HL-60/S4 treated with phorbol 12-myristate 13-acetate at 8.2 ng/mL for 4 days and 3 days (cell line): ENCODE measurements around the gene MAST2.
"Not testable (repeated sequence)": the region's sequence is repeated elsewhere in the genome, so short reads cannot be mapped to it uniquely, and the experiment has no call there.

ENCODE experiments used
- in situ Hi-C: fragments of 300-500 bp; cut with MboI; formaldehyde crosslinking; loops from 2 replicates; pipeline ENCODE4 v1.15.0; 2022; ENCODE audit warnings: low sequenced_read_pairs

The MAST2 gene

DNA sequence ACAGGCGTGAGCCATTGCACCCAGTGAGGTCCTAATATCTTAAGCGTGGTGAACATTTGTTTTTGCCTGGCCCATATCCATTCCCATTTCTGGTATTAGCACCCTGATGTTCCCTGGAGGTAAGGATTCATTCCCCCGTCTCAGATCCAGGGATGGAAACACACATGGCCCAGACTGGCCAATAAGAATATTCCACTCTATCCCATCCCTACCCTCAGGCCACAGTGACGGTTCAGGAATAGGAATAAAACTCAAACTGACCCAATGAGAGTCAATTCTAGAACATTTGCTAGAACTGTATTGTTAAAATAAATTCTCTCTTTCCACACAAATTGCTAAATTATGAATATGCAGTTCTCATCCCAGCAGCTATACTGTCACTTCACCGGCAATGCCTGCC, 252.9 kb downstream of the MAST2 start:
- in situ Hi-C loops, result no loop called here

DNA sequence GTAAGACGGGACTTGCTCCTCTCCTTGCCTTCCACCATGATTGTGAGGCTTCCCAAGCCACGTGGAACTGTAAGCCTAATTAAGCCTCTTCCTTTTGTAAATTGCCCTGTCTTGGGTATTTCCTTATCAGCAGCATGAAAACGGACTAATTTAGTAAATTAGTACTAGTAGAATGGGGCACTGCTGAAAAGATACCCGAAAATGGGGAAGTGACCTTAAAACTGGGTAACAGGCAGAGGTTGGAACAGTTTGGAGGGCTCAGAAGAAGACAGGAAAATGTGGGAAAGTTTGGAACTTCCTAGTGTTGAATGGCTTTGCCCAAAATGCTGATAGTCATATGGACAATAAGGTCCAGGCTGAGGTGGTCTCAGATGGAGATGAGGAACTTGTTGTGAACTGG, 253.8 kb downstream of the MAST2 start:
- in situ Hi-C loops, result not testable (repeated sequence)

DNA sequence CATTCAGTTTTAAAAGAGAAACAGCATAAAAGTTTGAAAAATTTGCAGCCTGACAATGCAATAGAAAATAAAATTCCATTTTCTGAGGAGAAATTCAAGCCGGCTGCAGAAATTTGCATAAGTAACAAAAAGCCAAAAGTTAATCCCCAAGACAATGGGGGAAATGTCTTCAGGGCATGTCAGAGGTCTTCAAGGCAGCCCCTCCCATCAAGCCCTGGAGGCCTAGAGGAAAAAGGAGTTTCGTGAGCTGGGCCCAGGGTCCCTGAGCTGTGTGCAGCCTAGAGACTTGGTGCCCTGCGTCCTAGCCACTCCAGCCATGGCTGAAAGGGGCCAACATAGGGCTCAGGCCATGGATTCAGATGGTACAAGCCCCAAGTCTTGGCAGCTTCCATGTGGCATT, 254.4 kb downstream of the MAST2 start:
- in situ Hi-C loops, result no loop called here

DNA sequence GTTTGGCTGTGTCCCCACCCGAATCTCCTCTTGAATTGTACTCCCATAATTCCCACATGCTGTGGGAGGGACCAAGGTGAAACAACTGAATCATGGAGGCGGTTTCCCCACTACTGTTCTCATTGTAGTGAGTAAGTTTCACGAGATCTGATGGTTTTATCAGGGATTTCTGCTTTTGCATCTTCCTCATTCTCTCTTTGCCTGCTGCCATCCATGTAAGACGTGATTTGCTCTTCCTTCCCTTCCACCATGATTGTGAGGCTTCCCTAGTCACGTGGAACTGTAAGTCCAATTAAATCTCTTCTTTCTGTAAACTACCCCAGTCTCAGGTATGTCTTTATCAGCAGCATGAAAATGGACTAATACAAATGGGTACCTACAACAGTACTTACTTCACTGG, 255.5 kb downstream of the MAST2 start:
- in situ Hi-C loops, result no loop called here

DNA sequence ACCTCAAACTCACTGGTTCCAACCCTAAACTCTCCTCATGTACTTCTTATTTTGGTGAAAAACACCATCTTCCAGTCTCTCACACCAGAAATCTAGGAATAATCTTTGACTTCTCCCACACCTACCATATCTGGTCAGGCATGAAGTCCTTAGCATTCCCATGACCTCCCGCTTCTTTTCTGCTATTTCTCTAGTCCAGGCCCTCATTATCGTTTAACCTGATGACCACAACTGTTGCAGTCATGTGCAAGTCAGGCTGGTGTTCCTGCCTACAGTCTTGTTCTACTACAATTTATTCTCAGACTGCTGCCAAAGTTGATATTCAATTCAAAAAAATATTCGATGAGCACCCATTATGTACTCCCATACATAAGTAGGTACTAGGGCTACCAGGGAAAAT, 257.7 kb downstream of the MAST2 start:
- in situ Hi-C loops, result no loop called here

GRCh38 chr1:46062651-46063319, 259.4 kb downstream of the MAST2 start:
- in situ Hi-C loops, result no loop called here

DNA sequence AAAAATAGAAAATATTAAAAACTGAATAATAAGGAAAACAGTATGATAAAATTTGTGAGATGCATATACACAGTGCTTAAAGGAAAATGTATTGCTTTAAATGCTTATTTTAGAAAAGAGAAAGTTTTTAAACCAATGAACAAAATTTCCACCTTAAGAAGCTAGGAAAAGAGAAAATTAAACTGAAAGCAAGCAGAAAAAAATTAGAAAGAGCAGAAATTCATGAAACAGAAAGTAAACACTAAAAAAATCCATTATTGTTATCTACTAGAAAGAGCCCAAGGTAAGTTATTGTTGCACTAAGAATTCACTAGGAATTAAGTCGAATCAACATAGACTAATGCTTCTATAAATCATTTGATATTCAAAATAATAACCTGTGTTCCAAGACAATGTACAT, 261.3 kb downstream of the MAST2 start:
- in situ Hi-C loops, result no loop called here

GRCh38 chr1:46065405-46065804, 262.0 kb downstream of the MAST2 start:
- in situ Hi-C loops, result no loop called here

DNA sequence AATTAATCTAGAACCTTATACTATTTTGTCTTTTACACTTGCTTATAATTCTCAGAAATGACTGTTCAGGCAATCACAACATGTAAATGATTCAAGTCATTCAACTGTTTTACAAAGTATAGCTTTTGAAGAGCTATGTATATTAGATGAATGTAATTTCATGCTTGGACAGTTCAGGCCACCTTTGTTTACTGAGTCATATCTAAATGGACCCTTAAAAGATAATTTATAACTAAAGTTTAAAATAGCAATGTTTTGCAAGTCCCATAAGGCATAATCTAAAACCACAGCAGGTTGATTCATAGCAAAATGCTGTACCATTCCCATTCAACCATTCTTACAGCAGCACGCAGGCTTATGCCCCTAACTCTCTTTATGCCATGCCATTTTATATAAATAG, 264.2 kb downstream of the MAST2 start:
- in situ Hi-C loops, result no loop called here

GRCh38 chr1:46068525-46068924, 265.1 kb downstream of the MAST2 start:
- in situ Hi-C loops, result no loop called here

GRCh38 chr1:46070164-46070814, 266.9 kb downstream of the MAST2 start:
- in situ Hi-C loops, result no loop called here

DNA sequence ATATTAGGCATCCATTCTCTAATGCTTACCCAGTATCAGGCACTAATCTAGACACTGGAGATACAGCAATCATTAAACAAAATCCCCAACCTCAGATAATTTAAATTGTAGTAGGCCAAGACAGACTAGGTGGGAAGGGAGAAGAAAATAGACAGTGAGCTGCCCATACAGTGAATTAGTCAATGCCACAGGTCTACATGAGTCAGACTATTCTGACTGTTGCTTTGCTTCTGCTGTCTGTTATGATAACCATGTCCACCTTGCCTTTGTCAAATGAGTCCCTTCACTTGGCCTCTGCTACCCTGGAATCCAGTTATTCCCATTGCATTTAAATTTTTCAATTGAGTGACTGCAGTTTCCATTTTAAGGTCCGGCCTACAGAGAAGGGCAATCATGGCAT, 269.6 kb downstream of the MAST2 start:
- in situ Hi-C loops, result no loop called here

DNA sequence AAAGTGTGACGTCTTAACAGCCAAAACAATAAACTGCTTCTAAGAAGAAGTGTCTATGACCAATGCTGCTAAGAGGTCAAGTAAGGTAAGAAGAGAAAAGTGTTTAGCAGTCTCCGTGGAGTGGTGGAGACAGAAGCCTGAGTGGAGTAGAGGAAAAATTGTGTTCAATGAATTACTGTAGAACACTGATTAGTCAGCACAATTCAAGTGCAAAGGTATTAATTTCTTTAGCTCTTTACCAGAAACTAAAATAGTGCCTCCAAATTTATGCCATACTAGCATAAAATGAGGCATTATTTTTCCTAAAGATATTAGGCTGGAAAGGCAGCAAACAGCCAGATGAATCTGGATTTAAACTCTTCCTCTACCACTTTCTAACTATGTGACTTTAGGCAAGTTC, 272.9 kb downstream of the MAST2 start:
- in situ Hi-C loops, result no loop called here

DNA sequence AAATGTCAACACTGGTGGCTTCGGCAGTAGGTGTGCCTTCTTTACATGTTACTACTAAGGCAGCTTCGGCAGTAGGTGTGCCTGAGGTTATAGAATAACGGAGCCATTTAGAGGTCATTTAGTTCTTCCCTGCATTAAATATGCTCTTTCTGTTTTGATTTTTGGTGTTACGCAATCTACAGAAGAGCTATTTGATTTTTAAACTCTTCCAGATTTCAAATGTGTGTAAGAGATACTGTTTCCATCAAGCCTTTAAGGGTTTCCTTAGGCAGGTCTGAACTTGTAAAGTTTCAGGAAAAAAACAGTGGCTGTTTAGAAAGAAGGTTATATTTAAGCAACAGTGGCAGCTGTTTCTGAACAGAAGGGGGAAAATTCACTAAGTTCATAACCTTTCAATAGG, 274.2 kb downstream of the MAST2 start:
- in situ Hi-C loops, result no loop called here

DNA sequence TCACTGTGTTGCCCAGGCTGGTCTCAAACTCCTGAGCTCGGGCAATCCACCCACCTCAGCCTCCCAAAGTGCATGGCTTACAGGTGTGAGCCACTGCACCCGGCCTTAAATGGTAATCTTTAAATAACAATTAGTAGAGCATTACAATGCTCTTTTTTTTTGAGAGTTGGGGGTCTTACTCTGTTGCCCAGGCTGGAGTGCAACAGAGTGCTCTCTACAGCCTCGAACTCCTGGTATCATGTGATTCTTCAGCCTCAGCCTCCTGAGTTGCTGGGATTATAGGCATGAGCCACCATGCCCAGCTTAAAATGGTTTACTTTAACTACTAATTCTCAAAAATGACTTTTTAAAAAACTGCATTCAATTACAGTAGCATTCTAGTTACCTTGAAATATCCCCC, 276.8 kb downstream of the MAST2 start:
- in situ Hi-C loops, result no loop called here

DNA sequence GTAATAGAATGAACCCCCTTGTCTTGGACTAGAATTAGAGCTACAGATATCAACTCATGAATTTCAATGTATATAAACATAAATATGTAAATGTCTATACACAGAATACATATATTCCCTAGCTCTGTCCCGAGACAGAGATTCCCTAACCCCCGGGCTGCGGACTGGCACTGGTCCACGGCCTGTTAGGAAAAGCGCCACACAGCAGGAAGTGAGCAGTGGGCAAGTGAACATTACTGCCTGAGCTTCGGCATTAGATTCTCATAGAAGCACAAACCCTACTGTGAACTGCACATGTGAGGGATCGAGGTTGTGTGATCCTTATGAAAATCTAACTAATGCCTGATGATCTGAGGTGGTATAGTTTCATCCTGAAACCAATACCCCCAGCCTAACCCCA, 277.8 kb downstream of the MAST2 start:
- in situ Hi-C loops, result no loop called here

DNA sequence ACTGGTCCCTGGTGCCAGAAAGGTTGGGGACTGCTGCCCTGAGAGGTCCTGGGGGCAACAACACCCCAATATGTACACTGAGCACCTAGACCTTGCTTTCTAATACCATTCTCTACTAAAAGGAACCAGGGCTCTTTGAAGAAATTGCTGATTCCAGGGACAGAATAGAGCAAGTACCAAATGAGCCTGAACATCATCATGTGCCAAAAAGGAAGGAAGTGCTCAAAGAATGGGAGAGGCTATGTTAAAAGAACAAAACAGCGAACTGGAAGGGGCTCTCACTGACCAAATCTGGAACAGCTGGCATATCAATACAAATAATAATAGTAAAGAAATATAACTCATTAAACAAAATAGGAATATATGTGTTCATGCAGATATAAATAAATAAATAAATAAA, 278.2 kb downstream of the MAST2 start:
- in situ Hi-C loops, result no loop called here

DNA sequence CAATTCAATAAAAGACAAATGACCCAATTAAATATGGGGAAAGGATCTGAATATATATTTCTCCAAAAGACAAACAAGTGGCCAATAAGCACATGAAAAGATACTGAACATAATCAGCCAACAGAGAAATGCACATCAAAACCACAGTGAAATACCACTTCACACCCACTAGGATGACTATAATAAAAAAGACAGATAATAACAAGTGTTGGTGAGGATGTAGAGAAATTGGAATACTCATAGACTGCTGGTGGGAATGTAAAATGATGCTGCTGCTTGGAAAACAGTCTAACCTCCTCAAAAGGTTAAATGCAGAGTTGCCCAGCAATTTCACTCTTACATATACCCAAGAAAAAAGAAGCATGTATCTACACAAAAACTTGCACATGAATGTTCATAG, 280.2 kb downstream of the MAST2 start:
- in situ Hi-C loops, result no loop called here

DNA sequence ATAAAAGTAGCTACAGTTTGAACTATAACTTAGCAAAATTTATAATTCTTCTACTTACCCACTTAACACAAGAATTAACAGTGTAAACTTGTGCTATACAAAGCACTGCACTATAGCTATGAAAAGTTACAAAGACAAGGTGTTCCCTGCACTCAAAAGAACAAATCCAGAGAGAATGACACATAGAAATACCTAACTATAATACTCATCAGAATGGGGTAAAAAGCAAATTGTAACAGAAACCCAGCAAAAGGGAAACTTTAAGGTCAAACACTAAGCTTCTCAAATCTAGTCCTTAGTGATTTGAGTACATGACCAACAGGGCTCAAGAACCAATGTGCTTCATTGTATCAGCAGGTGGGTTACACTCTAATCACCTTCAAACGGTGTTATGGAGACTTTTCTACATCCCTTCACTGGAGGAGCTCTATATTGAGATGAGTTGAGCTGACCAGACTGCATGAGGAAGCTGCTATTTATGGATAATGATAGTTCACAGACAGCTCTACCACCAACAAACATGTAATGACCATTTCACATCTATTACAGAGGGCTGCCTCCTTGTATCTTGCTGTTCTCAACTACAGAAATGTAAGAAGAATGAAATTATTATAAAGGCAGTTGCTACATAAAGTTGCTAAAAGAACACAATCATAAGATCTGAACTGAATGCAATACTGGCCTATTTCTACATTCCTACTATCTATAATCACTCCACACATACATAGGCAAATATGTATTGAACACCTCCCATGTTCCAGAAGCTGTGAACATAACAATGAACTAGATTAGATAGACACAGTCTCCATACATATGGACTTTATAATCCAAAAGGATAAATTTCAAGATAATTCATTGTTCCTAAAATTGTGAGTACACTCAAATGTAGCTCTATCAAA, 281.4 kb downstream of the MAST2 start:
- in situ Hi-C loops, result no loop called here
